ENCODE measurements around the gene NUMBL. TPM values are rescaled to one million over a fixed set of nuclear protein-coding genes. Genes with fewer than 3 reads are reported as not detected.
A peak's percentile ranks its signal among the peaks of the same experiment; 100 is the strongest.

The NUMBL gene
- total and polyA plus RNA-seq, 9 of the 15 experiments (the other 6 are each of a cell fraction or from before 2014, with no cell fraction given), result 0.39 to 38.6 (median 6.6) TPM

DNA sequence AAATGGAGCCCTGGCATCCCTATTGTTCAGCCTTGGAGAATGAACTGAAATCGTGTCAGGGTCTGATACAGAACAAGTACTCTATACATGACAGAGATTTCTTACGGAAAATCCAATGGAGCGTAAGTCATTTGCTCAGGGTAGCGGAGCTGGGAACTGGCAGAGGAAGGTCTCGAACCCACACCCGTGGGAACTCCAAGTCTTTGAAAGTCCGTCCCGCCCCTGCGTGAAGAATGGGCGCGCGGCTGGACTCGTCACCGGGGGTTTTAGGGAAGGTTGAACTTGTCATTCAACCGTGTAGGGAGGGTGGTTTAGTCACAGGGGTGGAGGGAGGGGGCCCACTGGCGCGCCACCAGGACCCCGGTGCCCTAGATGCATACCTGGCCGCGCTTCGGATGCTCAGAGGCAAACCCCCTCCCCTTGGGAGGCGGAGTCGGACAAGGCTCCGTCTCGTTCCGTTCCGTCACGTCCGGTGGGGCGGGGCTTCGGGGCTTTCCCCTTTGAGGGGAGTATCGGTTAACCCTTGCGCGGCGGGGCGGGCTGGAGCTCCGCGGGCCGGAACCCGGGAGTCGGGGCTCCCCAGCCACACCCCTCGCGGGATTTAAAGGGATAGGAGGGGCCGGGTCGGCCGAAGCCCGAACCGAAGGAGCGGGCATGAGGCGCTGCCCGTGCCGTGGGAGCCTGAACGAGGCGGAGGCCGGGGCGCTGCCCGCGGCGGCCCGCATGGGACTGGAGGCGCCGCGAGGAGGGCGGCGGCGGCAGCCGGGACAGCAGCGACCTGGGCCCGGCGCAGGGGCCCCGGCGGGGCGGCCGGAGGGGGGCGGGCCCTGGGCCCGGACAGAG lies 26.3 kb upstream of the NUMBL start, which contains the start of the genes COQ8B and ITPKC (continued):
- TF ChIP-seq PTBP1 (IDR thresholded peaks at IDR 0.05; ENCODE audit: low read depth, low read length) (no peak), FIP1L1 (IDR thresholded peaks at IDR 0.05; ENCODE audit: low read depth, low read length, poor library complexity, severe bottlenecking) (peak; percentile 46), STAT5A (IDR thresholded peaks at IDR 0.05; ENCODE audit: borderline replicate concordance, low read length) (no peak), BRD4 (IDR thresholded peaks at IDR 0.05) (no peak), SOX6 (IDR thresholded peaks at IDR 0.05) (no peak; the same call in 1 of the 2 replicates), MIER1 (IDR thresholded peaks at IDR 0.05; ENCODE audit: low read depth) (peak; percentile 54; the same call in 1 of the 2 replicates), SUPT5H (IDR thresholded peaks at IDR 0.05) (peak; percentile 64; the same call in 1 of the 2 replicates), ZBED1 (IDR thresholded peaks at IDR 0.05) (no peak), ZNF57 (CRISPR knock-in tag; IDR thresholded peaks at IDR 0.05) (no peak), ZNF12 (CRISPR knock-in tag; IDR thresholded peaks at IDR 0.05) (no peak), NFIX (CRISPR knock-in tag; IDR thresholded peaks at IDR 0.05; ENCODE audit: low read depth) (no peak)
- TF ChIP-seq, protein P1, sequence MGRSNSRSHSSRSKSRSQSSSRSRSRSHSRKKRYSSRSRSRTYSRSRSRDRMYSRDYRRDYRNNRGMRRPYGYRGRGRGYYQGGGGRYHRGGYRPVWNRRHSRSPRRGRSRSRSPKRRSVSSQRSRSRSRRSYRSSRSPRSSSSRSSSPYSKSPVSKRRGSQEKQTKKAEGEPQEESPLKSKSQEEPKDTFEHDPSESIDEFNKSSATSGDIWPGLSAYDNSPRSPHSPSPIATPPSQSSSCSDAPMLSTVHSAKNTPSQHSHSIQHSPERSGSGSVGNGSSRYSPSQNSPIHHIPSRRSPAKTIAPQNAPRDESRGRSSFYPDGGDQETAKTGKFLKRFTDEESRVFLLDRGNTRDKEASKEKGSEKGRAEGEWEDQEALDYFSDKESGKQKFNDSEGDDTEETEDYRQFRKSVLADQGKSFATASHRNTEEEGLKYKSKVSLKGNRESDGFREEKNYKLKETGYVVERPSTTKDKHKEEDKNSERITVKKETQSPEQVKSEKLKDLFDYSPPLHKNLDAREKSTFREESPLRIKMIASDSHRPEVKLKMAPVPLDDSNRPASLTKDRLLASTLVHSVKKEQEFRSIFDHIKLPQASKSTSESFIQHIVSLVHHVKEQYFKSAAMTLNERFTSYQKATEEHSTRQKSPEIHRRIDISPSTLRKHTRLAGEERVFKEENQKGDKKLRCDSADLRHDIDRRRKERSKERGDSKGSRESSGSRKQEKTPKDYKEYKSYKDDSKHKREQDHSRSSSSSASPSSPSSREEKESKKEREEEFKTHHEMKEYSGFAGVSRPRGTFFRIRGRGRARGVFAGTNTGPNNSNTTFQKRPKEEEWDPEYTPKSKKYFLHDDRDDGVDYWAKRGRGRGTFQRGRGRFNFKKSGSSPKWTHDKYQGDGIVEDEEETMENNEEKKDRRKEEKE (IDR thresholded peaks at IDR 0.05; ENCODE audit: borderline replicate concordance in 1 of 2, control insufficient read depth in 1 of 2, low read depth in 2 of 2, low read length in 1 of 2), result no peak
- TF ChIP-seq, protein P2, sequence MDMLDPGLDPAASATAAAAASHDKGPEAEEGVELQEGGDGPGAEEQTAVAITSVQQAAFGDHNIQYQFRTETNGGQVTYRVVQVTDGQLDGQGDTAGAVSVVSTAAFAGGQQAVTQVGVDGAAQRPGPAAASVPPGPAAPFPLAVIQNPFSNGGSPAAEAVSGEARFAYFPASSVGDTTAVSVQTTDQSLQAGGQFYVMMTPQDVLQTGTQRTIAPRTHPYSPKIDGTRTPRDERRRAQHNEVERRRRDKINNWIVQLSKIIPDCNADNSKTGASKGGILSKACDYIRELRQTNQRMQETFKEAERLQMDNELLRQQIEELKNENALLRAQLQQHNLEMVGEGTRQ (CRISPR knock-in tag; IDR thresholded peaks at IDR 0.05), result no peak
- TF ChIP-seq, protein P3, sequence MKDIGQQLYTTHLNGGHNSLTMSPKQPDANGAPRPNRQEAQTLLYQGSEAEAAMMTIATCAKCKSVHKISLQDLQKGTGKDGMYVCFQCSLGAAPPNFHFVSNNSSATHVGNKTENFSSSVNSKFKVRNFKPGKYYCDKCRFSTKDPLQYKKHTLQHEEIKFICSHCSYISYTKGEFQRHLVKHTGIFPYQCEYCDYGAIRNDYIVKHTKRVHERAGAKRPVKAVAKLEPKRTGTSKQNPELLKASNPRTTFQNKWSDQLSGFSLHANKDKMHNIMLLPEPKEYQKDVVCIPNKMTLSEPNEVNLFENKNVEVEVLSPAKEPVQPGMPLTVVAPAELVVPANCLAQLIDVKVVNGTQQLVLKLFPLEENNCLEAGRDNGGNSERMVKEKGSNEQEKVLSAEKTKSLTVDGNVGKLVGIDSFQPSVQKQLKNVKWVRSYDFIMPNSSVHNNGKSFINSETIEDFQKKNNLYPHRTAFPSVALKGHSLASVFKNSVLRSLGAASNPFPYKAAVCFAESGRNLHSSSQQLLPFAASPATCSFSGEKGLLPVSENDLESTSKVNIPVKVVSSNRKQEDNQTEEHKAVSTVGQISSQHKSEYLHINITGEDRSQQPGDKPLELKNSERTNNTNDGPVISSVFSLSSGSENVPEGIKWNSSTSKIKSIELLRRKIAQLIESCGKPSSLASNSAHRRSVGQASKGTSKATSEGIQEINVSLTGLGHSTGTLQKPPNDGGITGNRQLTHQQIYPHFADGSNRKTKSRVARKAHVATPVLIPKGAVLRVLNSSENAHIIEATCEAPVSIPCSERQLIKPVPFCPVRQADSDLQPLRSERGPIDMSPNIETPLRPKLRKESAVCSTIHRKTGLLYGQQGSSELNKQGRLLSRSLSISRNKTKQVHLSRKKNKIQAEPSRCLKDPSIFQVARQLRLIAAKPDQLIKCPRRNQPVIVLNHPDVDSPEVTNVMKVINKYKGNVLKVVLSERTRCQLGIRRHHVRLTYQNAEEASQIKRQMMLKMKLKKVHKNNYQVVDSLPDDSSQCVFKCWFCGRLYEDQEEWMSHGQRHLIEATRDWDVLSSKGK (CRISPR knock-in tag; IDR thresholded peaks at IDR 0.05), result no peak
- TF ChIP-seq, protein P4, sequence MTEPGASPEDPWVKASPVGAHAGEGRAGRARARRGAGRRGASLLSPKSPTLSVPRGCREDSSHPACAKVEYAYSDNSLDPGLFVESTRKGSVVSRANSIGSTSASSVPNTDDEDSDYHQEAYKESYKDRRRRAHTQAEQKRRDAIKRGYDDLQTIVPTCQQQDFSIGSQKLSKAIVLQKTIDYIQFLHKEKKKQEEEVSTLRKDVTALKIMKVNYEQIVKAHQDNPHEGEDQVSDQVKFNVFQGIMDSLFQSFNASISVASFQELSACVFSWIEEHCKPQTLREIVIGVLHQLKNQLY (CRISPR knock-in tag; conservative IDR thresholded peaks at IDR 0.05), result no peak
- TF ChIP-seq, protein P5, sequence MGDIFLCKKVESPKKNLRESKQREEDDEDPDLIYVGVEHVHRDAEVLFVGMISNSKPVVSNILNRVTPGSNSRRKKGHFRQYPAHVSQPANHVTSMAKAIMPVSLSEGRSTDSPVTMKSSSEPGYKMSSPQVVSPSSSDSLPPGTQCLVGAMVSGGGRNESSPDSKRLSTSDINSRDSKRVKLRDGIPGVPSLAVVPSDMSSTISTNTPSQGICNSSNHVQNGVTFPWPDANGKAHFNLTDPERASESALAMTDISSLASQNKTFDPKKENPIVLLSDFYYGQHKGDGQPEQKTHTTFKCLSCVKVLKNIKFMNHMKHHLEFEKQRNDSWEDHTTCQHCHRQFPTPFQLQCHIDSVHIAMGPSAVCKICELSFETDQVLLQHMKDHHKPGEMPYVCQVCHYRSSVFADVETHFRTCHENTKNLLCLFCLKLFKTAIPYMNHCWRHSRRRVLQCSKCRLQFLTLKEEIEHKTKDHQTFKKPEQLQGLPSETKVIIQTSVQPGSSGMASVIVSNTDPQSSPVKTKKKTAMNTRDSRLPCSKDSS (IDR thresholded peaks at IDR 0.05; ENCODE audit: low read depth, partially characterized antibody), result no peak

All from K562 (cell line).